NOMO-1 treated with DMSO at 0.1 percent for 48 hours (cell line): ENCODE data around the gene TMEM184B.

Experiments
- DNase-seq: peaks from one replicate; lab custom pipeline; 2025; ENCODE audit not compliant: unreplicated experiment; lab: John Stamatoyannopoulos, UW

The TMEM184B gene

GRCh38 chr22:38282397-38282796, 9.6 kb upstream of the TMEM184B start:
- DNase-seq, result no peak

DNA sequence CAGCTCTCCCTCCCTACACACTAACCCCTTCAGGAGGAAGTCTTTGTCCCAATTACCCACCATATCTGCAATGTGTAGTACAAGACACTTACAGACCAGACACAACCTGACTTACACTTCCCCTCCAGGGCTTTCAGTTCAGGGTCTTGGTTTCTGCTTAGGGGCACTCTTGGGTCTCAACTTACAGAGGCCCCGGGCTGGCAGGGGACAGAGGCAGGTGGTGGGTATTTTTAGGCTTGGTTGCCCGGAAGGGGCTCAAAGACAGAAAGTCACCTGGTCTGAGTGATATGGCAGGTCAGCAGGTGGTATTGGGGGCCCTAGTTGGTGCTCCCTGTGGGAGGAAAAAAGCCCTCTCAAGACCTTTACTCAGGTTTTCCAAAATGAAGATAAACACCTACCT, 3.4 kb upstream of the TMEM184B start:
- DNase-seq, result peak; percentile 8

- DNase-seq, result no peak
Measured at GRCh38 chr22:38273135-38273826, 471 bp upstream of the TMEM184B start.

- no peak for DNase-seq
Measured at GRCh38 chr22:38271927-38272372, 860 bp downstream of the TMEM184B start.

GRCh38 chr22:38271101-38271500, 1.7 kb downstream of the TMEM184B start:
- DNase-seq, result no peak

- DNase-seq, result no peak
Measured at GRCh38 chr22:38270091-38270992, 2.5 kb downstream of the TMEM184B start.

DNA sequence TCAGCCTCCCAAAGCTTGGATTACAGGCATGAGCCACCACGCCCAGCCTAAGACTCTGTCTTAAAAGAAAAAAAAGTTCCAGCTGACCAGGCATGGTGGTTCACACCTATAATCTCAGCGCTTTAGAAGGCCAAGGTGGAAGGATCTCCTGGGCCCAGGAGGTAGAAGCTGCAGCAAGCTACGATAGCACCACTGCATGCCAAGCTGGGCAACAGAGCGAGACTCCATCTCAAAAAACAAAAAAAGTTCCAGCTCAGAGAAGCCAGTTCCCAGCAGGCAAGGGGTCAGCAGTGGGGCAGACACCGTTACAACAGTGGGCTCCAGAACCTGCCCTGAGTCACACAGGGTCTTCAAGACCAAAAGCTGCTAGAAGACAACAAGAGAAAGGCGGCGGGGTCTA, 3.3 kb downstream of the TMEM184B start:
- DNase-seq, result no peak

- DNase-seq, result no peak
Measured at GRCh38 chr22:38267086-38267485, 5.7 kb downstream of the TMEM184B start.

DNA sequence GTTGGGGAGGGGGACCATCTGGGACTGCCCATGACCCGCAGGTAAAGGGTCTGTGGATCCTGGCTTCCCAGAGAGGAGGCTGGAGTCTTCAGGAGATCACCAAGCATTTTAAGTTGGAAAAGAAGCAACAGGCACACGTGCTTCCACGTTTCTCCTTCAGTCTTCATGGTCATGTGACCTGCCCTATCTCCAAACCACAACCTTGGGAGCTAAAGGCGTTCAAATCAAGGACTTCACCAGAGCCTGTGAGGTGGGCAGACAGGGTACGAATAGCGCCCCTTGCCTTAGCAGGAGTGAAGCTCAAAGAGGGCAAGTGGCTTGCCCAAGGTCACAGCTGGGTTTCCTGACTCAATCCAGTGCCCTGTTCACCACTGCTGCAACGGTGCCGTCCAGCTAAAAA, 6.7 kb downstream of the TMEM184B start:
- no peak for DNase-seq

GRCh38 chr22:38264322-38264843, 8.4 kb downstream of the TMEM184B start:
- no peak for DNase-seq

DNA sequence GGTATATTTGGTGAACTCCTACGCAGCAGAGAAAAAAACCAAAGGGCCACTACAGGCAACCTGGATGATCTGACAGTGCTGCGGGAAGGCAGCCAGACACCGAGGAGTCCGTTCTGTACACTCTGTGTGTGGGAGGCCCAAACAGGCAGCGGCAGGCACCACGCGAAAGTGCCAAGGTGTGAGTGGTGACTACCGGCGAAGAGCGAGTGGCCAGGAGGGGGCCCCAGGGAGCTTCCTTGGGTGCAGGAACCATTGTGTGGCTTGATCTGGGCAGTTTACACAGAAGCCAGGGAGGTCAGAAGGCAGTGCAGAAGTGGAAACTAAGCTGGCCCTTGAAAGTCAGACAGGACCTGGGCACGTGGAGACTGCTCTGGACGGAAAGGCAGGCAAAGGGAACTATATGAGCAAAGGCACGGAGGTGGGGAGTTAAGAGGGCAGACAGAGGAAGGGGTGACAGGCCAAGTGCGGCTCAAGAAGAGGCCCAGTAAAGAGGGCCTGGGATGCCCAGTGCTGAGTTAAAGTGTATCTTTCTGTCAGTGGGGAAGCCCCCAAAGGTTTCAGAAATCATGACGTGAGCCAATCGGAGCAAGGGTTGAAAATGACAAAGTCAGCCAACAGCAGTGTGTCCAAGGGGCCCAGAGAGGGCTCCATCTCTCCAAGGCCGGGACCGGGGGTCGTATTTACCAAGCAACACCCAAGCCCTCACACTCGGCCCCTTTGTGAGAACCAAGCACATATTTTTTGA, 10.6 kb downstream of the TMEM184B start:
- peak; percentile 13 for DNase-seq

DNA sequence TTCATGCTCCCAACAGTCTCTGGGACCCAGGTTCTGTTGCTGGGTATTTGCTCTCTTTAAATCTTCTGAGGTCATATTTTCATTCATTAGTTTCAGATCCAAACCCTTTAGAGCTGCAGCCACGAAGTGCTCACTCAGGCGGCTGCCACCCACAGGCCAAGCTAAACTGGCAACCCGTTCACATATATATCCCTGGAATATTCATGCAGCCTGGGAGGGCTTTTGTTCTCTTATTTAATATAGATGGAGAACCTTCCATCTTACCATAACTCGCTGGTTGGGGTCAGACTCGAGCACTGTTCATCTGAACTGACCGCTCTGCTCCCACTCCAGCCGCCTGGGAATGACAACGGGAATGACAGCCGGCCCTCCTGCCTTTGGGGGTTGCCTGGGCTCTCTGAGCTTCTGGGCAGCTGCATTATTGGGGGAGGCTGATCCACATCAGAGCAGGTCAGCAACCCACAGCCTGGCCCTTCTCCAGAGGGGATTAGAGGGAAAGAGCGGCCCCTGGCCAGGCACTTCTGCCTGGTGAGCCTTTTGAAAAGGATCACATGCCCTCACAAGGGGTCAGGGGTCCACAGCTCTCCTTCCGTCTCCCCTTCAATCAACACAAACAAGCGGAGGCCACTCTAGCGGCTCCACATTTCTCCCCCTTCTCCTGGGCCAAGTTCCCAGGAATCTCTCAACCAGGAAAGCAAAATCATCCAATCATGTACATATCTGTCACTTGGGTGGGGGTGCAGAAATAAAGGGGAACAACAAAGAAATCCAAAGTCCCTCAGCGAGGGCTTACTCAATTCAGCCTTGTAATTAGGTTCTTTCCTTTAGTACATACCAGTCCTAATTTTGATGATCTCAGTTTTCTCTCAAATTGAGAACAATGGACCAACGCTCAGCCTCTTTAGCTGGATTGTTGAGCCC, 11.8 kb downstream of the TMEM184B start:
- DNase-seq, result no peak

DNA sequence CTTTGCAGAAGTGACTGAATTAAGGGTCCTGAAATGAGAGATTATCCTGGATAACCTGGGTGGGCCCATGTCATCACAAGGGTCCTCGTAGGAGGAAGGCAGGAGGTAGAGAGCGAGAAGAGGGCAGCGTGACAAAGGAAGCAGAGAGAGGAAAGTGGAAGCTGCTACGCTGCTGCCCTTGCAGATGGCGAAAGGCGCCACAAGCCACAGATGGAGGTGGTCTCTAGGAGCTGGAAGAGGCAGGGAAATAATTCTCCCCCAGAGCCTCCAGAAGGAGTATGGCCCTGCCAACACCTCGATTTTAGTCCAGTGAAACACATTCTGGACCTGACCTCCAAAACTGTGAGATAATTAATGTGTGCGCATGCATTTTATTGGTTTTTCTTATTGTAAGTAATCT, 13.4 kb downstream of the TMEM184B start:
- DNase-seq, result no peak

DNA sequence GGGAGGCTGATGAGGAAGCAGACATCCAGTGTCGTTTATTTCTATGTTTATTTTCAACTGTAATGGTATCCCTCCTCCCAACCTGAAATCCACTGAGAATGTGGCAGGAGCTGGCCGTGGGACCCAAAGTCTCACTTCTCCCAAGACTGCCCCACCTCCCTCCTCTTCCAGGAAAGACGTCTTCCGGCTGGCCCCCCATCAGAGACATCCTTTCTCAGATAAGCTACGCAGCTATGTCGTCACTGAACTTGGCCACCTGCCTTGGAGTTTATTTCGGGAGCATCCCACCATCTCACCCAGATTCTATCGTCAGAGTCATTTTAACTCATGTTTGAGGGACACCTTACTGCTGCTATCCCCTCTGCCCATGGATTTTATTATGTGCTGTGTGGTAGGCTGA, 13.9 kb downstream of the TMEM184B start:
- DNase-seq, result no peak

GRCh38 chr22:38257650-38258250, 15.1 kb downstream of the TMEM184B start:
- DNase-seq, result no peak

DNA sequence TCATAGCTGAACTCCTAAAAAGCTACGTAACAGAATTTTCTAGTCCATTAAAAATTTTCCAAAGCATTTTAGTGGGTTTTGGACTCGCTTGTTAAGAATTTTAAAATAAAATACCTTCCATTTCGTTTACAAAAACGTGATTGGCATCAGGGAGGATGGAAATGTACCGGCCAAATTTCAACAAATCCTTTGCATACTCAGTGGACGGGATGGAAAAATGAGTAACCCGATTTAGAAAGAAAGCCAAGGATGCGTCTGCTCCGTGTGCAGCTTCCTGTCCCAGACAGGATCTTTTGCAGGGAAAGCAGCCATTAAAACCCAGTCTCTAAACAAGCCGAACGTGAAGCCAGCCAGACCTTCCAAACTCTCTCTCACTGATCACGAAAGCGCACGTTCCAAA, 15.6 kb downstream of the TMEM184B start:
- DNase-seq, result no peak

- no peak for DNase-seq
Measured at GRCh38 chr22:38255697-38256096, 17.1 kb downstream of the TMEM184B start.

GRCh38 chr22:38251341-38251692, 21.5 kb downstream of the TMEM184B start:
- no peak for DNase-seq

DNA sequence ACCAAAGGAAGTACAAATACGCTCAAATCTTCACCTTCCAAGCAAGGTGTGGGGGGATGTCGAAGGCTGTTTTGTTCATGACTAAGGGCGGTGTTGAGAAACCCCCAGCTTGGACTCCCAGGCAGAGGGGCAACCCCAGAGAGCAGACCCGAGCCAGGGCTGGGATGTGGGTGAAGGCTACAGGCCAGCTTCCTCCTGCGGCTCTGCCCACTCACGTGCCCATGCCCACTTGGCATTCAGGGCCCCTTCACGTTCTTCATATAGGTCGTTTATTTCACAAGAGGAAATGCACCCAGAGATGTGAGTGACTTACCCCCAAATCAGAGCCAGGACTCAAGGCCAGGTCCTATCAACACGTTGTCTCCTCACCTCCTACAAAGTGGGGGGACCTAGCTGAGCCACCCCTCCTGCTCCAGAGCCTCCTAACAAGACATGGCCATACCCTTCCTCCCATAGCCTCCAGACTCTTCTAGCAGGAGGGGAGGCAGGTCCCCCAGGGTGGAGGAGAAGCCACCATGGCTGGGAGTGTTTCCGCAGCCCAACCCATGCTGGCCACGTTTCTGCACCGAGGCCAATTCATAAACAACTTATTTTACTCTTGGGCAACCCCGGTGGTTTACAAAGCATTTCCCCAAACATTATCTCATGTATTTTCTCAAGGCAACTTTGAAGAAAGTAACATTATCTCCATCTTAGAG, 22.0 kb downstream of the TMEM184B start:
- no peak for DNase-seq
